Activated CD8-positive, alpha-beta memory T cell treated with anti-CD3 and anti-CD28 coated beads for 4 hours (primary cell): ENCODE results near the gene RUFY1.
"Not testable (repeated sequence)": the region's sequence is repeated elsewhere in the genome, so short reads cannot be mapped to it uniquely, and the experiment has no call there.

ENCODE experiments used
- DNase-seq, 2 donors: peaks; one replicate each; pipeline ENCODE4 v3.0.0-alpha.2; 2020; ENCODE audit warnings: low read depth in 2 of 2

The RUFY1 gene

DNA sequence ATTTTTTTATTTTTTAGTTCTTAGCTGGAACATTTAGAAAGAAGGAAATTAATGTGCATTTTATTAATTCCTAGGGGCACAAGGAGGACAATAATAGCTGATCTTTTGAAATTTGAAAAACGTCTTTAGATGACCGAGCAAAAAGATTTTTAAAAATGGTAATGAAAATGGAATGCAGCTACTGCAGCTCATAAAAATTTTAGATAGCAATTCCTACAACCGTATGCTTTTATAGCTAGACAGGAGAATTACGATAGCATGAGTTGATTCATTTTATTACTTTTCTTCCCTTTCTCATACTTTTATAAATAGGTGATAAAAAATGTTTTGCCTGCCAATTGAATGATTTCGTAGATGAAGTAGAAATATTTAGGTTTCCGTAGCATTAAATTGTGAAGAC, 13.7 kb upstream of the RUFY1 start:
- DNase-seq = no peak

- DNase-seq = no peak
Observed at GRCh38 chr5:179542170-179542569, 8.2 kb upstream of the RUFY1 start.

- DNase-seq = not testable (repeated sequence)
Observed at GRCh38 chr5:179543275-179543674, 7.1 kb upstream of the RUFY1 start.

DNA sequence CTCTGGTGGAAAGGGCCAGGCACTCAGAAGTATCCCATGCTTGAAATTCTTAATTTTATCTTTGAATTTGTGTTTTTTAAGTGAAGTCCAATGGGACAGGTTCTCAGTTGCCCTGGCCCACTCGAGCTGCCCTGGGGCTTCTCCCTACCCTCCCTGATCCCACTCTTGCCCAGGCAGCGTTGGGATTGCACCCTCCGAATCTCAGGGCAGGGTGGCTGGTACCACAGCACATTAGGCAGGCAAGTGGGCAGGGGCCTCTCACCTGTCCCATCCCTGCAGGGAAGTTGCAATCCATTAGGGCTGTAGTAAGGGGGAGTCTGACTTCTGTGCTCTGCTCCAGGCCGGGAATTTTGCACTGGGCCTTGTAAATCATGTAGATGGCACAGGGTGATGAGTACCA, 2.7 kb downstream of the RUFY1 start:
- DNase-seq = no peak

- DNase-seq = no peak
Observed at GRCh38 chr5:179553875-179554274, 3.5 kb downstream of the RUFY1 start.

DNA sequence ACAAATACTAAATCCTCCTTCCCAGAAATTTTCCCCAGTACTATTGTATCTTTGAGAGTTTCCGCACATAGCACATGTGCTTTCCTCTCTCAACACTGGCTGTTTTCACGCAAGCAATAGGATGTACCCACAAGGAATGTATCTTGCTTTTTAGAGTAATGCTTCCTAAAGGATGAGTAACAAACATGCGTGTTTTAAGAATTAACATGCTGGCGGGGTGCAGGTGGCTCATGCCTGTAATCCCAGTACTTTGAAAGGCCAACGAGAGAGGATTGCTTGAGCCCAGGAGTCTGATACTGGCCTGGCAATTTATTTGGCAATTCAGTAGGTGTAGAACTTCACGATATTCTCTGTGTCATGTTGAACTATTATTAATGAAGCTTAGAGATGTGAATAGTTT, 4.6 kb downstream of the RUFY1 start:
- no peak for DNase-seq

GRCh38 chr5:179558261-179558799, 8.0 kb downstream of the RUFY1 start:
- not testable (repeated sequence) for DNase-seq

DNA sequence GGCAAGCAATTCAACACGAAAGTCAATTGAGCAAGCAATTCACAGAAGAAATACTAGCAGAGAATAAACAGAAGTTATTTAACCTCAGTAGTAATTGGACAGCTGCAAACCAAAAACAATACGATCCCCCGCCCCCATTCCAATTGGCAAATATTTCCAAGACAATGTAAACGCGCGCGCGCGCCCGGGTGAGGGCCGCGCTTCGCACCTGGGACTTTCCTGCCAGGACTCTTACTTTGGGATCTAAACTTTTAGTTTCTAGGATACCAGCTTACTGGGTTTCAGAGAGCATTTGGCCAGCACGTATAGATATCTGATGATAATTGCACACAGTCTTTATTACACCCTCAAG, 8.6 kb downstream of the RUFY1 start:
- DNase-seq = no peak

GRCh38 chr5:179559284-179560252, 9.2 kb downstream of the RUFY1 start:
- peak; percentile 51 to 84 for DNase-seq

DNA sequence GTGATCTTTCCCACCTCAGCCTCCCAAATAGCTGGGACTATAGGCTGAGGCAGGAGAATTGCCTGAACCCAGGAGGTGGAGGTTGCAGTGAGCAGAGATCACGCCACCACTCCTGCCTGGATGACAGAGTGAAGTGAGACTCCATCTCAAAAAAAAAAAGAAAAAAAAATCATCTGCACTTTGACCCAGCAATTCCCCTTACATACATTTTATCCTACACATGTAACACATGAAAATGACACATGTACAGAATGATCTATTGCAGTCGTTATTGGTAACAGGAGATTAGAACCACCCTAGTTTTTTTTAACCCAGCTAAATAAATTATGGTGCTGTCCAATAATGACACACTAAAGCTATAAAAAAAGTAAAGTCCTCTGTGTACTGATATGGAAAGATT, 14.2 kb downstream of the RUFY1 start:
- no peak for DNase-seq

- DNase-seq = no peak
Observed at GRCh38 chr5:179568721-179569120, 18.4 kb downstream of the RUFY1 start.

GRCh38 chr5:179572386-179572785, 22.0 kb downstream of the RUFY1 start:
- DNase-seq = no peak

- DNase-seq = no peak
Observed at GRCh38 chr5:179577286-179577960, 27.1 kb downstream of the RUFY1 start.

DNA sequence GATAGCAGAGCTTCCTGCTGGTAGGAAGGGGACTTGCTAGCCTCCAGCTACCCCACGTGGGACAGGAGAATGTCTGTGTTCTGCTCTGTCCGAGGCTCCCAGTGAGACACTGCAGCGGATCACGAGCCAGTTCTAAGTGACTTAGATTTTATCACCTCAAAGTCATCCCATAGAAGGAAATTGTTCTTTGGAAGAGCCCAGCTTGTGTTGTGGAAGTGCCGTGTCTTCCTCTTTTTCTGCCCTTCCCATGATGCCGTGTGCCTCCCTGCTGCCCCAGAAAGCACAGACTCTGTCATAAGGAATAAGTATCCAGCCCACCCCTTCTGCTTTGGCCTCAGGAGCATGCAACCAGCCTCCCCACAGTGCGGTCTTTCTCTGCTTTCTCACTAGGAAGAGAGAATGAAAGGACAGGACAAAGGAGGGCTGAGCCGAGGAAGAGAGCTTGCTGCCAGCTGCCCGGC, 35.6 kb downstream of the RUFY1 start:
- no peak for DNase-seq

GRCh38 chr5:179588166-179588565, 37.8 kb downstream of the RUFY1 start:
- DNase-seq = no peak

DNA sequence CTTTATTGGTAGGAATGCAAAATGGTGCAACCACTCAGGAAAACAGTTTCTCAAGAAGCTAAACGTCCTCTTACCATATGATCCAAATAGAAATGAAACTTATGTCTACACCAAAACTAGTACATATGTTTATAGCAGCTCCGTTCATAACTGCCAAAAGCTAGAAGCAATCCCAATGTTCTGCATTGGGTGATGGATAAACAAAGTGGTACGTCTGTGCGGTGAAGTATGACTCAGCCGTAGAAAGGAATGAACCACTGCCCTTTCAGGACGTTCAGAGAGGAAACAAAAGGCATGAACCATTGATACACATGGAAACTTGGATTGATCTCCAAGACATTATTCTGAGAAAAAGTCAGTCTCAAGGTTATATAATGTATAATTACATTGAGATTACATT, 45.6 kb downstream of the RUFY1 start:
- DNase-seq = no peak

- DNase-seq = no peak
Observed at GRCh38 chr5:179596421-179596820, 46.1 kb downstream of the RUFY1 start.

DNA sequence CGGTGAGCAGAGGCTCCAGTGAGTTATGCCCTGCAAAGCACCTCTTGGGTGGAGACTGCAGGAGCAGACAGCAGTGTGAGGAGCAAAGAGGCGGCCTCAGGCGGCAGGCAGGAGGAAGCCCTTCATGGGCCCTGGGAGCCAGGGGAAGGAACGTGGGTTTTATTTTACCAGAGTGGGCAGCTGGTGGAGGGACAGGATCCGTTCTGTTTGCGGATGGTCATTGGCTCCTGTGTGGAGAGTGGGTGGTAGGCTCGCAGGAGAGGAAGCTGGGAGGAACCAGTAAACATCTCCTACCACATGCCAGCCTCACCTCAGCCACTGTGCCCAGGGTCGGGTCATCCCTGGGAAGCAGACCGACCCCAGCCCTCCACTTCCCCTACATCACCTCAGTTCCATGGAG, 48.7 kb downstream of the RUFY1 start:
- no peak for DNase-seq

DNA sequence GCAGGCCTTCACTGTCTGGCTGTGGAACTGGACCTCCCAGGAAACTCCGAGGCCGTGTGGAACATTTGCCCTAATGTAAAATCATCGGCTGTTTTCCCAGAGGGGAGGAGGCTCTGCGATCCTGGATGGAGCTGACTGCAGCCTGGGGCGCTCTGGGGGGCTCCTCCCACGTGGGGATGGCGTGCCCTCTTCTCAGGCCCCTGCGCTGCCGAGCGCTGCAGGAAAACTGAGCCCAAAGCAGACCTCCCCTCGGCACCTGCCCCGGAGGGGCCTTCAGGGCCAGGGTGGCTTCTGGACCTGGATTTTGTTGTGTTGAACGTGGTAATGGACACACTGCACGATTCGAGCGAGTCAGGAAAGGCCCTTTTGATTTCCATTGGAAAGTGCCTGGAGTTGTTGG, 49.2 kb downstream of the RUFY1 start:
- no peak for DNase-seq

GRCh38 chr5:179599973-179600372, 49.6 kb downstream of the RUFY1 start:
- DNase-seq = no peak

DNA sequence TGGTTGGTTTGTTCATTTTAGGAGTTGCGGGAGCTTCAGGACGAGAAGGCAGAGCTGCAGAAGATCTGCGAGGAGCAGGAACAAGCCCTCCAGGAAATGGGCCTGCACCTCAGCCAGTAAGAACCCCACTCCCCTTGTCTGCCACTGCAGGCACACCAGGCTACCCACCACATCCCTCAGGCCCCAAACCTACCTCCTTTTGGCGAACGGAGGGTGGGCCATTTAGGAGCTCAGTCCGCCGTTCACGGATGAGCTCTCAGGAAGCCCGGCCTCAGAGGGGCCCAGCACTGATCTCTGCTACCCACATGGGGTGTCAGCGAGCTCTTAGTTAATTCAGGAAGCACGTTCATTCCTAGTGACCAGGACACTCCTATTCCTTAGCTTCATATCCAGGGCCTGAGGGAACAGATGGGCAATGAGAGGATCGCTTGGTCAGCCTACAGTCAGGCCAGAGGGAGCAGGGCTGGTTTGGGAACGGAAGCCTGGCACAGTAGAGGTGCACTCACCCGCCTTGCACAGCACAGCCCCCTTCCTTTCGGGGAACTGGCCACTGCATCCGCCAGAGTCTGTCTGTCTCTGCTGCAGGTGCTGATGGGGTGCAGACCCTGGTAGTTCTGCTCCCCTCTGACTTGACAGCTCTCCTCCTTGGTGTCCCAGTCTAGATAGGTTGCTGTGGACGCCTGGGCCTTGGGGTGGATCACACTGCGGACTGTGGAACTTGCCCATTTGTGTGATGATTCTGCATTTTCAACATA, 51.7 kb downstream of the RUFY1 start:
- no peak for DNase-seq

- no peak for DNase-seq
Observed at GRCh38 chr5:179603308-179603707, 53.0 kb downstream of the RUFY1 start.
